ENCODE results near the gene NPLOC4. TPM values are rescaled to one million over a fixed set of nuclear protein-coding genes. Genes with fewer than 3 reads are reported as not detected.

The NPLOC4 gene
- total and polyA plus RNA-seq, 2 of the 13 experiments (the other 11 are each of a cell fraction or from before 2014, with no cell fraction given): 57.0 to 97.0 TPM

DNA sequence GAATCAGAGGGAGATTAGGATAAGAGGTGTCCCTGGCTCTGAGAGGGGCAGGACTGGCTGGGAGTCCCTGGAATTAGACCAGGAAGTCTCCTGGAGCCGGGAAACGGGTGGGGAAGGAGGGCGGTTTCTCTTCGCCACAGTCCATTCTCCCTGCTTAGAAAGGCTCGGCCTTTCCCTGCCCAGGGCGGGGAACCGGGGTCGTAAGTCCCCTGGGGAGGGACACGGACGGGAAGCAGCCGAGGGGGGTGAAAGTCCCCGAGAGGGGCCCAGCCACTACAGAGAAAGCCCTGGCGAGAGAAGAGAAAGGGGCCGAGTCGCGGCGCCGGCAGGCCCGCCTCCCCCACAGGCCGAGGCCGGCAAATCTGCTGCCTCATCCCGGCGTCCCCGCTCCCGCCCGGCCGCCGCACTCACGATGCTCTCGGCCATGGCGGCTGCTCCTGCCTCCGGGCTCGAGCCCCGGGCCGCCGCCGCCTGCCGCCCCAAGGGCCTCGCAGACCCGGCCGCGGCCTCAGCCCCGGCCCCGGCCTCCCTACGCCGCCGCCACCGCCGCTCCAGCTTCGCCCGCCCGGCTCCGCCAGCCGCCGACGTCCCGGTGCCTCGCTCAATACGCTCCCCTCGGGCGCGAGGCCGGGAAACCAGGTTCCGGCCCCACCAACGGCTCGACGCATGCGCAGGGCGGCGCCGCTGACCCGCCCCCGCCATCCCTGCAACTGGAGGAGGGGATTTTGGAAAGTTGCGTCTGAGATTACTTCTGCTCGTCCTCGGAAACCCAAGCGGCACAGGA, at the start of gene NPLOC4, which contains the start of gene TSPAN10 (continued):
- TF ChIP-seq, protein P1, sequence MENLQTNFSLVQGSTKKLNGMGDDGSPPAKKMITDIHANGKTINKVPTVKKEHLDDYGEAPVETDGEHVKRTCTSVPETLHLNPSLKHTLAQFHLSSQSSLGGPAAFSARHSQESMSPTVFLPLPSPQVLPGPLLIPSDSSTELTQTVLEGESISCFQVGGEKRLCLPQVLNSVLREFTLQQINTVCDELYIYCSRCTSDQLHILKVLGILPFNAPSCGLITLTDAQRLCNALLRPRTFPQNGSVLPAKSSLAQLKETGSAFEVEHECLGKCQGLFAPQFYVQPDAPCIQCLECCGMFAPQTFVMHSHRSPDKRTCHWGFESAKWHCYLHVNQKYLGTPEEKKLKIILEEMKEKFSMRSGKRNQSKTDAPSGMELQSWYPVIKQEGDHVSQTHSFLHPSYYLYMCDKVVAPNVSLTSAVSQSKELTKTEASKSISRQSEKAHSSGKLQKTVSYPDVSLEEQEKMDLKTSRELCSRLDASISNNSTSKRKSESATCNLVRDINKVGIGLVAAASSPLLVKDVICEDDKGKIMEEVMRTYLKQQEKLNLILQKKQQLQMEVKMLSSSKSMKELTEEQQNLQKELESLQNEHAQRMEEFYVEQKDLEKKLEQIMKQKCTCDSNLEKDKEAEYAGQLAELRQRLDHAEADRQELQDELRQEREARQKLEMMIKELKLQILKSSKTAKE (CRISPR knock-in tag; IDR thresholded peaks at IDR 0.05; ENCODE audit: borderline replicate concordance): peak; percentile 32; the same call in 1 of the 2 replicates
- TF ChIP-seq KDM6A (CRISPR knock-in tag; IDR thresholded peaks at IDR 0.05; ENCODE audit: low read depth) (no peak), PHF21A (CRISPR knock-in tag; IDR thresholded peaks at IDR 0.05) (peak; percentile 64; the same call in 1 of the 2 replicates), ZNF788 (CRISPR knock-in tag; IDR thresholded peaks at IDR 0.05; ENCODE audit: borderline replicate concordance) (peak; percentile 88; the same call in 1 of the 2 replicates), NCOR1 (IDR thresholded peaks at IDR 0.05; ENCODE audit: borderline replicate concordance, low read length) (no peak), IRX3 (CRISPR knock-in tag; IDR thresholded peaks at IDR 0.05; ENCODE audit: borderline replicate concordance, low read depth) (no peak; the same call in 1 of the 2 replicates), BRD4 (CRISPR knock-in tag; IDR thresholded peaks at IDR 0.05) (peak; percentile 98), ZNF335 (CRISPR knock-in tag; IDR thresholded peaks at IDR 0.05) (peak; percentile 71; the same call in 1 of the 2 replicates), ZSCAN31 (CRISPR knock-in tag; IDR thresholded peaks at IDR 0.05; ENCODE audit: low read depth) (peak; percentile 9; the same call in 1 of the 2 replicates), JUN (CRISPR knock-in tag; IDR thresholded peaks at IDR 0.05) (no peak), MZF1 (CRISPR knock-in tag; IDR thresholded peaks at IDR 0.05; ENCODE audit: borderline replicate concordance) (no peak), ZNF33A (CRISPR knock-in tag; IDR thresholded peaks at IDR 0.05; ENCODE audit: borderline replicate concordance) (no peak)
- TF ChIP-seq, protein P2, sequence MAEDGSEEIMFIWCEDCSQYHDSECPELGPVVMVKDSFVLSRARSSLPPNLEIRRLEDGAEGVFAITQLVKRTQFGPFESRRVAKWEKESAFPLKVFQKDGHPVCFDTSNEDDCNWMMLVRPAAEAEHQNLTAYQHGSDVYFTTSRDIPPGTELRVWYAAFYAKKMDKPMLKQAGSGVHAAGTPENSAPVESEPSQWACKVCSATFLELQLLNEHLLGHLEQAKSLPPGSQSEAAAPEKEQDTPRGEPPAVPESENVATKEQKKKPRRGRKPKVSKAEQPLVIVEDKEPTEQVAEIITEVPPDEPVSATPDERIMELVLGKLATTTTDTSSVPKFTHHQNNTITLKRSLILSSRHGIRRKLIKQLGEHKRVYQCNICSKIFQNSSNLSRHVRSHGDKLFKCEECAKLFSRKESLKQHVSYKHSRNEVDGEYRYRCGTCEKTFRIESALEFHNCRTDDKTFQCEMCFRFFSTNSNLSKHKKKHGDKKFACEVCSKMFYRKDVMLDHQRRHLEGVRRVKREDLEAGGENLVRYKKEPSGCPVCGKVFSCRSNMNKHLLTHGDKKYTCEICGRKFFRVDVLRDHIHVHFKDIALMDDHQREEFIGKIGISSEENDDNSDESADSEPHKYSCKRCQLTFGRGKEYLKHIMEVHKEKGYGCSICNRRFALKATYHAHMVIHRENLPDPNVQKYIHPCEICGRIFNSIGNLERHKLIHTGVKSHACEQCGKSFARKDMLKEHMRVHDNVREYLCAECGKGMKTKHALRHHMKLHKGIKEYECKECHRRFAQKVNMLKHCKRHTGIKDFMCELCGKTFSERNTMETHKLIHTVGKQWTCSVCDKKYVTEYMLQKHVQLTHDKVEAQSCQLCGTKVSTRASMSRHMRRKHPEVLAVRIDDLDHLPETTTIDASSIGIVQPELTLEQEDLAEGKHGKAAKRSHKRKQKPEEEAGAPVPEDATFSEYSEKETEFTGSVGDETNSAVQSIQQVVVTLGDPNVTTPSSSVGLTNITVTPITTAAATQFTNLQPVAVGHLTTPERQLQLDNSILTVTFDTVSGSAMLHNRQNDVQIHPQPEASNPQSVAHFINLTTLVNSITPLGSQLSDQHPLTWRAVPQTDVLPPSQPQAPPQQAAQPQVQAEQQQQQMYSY (CRISPR knock-in tag; IDR thresholded peaks at IDR 0.05): peak; percentile 75; the same call in 1 of the 2 replicates
- TF ChIP-seq, protein P3, sequence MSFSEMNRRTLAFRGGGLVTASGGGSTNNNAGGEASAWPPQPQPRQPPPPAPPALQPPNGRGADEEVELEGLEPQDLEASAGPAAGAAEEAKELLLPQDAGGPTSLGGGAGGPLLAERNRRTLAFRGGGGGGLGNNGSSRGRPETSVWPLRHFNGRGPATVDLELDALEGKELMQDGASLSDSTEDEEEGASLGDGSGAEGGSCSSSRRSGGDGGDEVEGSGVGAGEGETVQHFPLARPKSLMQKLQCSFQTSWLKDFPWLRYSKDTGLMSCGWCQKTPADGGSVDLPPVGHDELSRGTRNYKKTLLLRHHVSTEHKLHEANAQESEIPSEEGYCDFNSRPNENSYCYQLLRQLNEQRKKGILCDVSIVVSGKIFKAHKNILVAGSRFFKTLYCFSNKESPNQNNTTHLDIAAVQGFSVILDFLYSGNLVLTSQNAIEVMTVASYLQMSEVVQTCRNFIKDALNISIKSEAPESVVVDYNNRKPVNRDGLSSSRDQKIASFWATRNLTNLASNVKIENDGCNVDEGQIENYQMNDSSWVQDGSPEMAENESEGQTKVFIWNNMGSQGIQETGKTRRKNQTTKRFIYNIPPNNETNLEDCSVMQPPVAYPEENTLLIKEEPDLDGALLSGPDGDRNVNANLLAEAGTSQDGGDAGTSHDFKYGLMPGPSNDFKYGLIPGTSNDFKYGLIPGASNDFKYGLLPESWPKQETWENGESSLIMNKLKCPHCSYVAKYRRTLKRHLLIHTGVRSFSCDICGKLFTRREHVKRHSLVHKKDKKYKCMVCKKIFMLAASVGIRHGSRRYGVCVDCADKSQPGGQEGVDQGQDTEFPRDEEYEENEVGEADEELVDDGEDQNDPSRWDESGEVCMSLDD (CRISPR knock-in tag; IDR thresholded peaks at IDR 0.05; ENCODE audit: borderline replicate concordance): no peak; the same call in 1 of the 2 replicates
- TF ChIP-seq, protein P4, sequence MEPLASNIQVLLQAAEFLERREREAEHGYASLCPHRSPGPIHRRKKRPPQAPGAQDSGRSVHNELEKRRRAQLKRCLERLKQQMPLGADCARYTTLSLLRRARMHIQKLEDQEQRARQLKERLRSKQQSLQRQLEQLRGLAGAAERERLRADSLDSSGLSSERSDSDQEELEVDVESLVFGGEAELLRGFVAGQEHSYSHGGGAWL (CRISPR knock-in tag; IDR thresholded peaks at IDR 0.05): peak; percentile 84; the same call in 1 of the 2 replicates

Data from HepG2 (cell line).